Neural progenitor cell (in vitro differentiated cells): Measurements from ENCODE around the gene NGRN.

Source experiments
- EZH2 ChIP-seq: fragments of 200-600 bp; sonication (generic); IDR thresholded peaks from 2 replicates; pipeline ENCODE4 v1.6.1; 2017; ENCODE audit warnings: antibody characterized with exemption, mild to moderate bottlenecking, moderate library complexity
- TF ChIP-seq, protein P1 (sequence below): fragments of 200-600 bp; sonication (generic); IDR thresholded peaks from 2 replicates; pipeline ENCODE4 v1.5.1; 2017; ENCODE audit warnings: antibody characterized with exemption, mild to moderate bottlenecking

DNA sequence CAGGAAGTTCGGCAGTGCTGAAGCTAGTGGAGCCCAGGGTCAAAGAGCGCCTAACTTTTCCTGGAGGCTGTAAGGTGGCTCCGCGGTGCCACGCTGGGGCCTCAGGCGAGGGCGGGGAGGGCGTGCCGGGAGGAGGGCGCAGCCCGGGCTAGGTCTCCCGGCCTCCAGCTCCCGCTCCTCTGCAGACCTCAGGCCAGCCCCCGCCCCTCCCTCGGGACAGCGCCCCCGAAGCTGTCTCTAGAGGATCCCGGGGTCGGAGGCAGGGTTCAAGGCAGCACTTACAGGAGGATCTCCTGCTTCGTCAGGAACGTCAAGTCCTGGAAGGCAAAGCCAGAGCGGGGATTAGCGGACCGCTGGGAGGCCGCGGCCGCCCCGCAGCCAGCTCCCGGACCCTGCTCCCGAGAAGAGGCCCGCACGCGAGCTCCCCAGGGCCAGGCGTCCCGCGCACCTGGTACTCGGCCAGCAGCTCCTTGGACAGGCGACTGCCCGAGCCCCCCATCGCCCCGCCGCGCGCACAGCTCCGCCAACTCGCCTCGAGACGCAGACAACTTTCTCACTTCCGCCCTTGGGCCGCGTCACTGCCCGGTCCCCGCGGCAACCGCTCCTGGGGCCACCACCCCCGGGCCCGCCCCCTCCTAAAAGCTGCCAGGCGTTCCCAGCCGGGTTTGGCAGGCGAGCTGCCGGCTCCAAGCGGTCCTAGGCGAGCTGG is 31.9 kb upstream of the NGRN start, which contains the start of gene CIB1:
- TF ChIP-seq, protein P1, sequence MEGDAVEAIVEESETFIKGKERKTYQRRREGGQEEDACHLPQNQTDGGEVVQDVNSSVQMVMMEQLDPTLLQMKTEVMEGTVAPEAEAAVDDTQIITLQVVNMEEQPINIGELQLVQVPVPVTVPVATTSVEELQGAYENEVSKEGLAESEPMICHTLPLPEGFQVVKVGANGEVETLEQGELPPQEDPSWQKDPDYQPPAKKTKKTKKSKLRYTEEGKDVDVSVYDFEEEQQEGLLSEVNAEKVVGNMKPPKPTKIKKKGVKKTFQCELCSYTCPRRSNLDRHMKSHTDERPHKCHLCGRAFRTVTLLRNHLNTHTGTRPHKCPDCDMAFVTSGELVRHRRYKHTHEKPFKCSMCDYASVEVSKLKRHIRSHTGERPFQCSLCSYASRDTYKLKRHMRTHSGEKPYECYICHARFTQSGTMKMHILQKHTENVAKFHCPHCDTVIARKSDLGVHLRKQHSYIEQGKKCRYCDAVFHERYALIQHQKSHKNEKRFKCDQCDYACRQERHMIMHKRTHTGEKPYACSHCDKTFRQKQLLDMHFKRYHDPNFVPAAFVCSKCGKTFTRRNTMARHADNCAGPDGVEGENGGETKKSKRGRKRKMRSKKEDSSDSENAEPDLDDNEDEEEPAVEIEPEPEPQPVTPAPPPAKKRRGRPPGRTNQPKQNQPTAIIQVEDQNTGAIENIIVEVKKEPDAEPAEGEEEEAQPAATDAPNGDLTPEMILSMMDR, result peak; percentile 54
- TF ChIP-seq EZH2, result peak; percentile 50
